ENCODE measurements around the gene NBEA.

DNA sequence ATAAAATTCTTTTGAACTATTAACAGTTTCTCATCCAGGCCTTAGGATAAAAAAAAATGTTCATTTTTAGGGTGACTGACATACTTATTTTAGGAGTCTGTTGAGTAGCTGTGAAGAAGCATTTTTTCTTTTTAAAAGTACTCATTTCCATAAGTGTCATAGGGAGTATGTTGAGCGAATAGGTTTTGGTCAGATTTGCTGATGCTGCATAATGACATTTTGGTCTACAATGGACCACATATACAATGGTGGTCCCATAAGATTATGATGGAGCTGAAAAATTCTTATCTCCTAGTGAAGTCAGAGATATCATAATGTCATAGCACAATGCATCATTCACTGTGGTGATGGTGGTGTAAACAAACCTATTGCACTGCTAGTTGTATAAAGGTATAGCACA is 17.4 kb downstream of the NBEA start:
- TF ChIP-seq, protein P1, sequence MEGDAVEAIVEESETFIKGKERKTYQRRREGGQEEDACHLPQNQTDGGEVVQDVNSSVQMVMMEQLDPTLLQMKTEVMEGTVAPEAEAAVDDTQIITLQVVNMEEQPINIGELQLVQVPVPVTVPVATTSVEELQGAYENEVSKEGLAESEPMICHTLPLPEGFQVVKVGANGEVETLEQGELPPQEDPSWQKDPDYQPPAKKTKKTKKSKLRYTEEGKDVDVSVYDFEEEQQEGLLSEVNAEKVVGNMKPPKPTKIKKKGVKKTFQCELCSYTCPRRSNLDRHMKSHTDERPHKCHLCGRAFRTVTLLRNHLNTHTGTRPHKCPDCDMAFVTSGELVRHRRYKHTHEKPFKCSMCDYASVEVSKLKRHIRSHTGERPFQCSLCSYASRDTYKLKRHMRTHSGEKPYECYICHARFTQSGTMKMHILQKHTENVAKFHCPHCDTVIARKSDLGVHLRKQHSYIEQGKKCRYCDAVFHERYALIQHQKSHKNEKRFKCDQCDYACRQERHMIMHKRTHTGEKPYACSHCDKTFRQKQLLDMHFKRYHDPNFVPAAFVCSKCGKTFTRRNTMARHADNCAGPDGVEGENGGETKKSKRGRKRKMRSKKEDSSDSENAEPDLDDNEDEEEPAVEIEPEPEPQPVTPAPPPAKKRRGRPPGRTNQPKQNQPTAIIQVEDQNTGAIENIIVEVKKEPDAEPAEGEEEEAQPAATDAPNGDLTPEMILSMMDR (IDR thresholded peaks at IDR 0.05) = no peak
- no peak for TF ChIP-seq POLR2A (IDR thresholded peaks at IDR 0.05)

Measured in vagina (tissue), 2 donors.